ENCODE data around the gene ZNF385B.

DNA sequence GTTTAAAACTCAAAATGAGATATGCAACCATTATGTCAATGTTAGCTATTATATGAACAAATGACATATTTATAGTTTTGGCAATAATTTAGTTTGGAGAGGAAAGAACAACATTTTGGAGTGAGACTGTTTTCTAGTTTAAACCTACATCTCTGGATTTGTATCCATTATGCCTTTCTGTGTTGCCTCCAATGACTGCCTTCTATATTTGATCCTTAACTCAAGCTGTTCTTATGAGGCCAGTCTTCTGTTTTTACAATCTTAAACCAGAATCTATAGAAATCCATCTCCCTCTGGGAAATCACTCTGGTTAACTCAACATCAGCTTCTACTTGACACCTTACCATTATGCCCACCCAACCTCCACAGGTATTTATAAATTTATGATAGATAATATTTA, 67.5 kb downstream of the ZNF385B start:
- TF ChIP-seq CTCF (IDR thresholded peaks at IDR 0.05; ENCODE audit: low read length) (no peak), EZH2 (optimal IDR thresholded peaks at IDR 0.05; ENCODE audit: low read depth, low read length) (no peak), EZH2phosphoT487 (IDR thresholded peaks at IDR 0.05; ENCODE audit: low read length) (no peak)

All from MM.1S (cell line).